AG10803 (cell line): ENCODE measurements around the gene HSF5.
"Not testable (repeated sequence)": the region's sequence is repeated elsewhere in the genome, so short reads cannot be mapped to it uniquely, and the experiment has no call there.

Source experiments
- DNase-seq: peaks from one replicate; pipeline ENCODE4 v3.0.0; 2010; ENCODE audit warnings: low read depth
- H3K4me3 ChIP-seq: 2 replicates; pipeline ENCODE4 v1.5.1; 2011; ENCODE audit warnings: mild to moderate bottlenecking, low read length, control low read depth
- TF ChIP-seq, protein P1 (sequence below): conservative IDR thresholded peaks from 2 replicates; pipeline ENCODE4 v1.5.1; 2011; ENCODE audit warnings: mild to moderate bottlenecking, low read length, control low read depth, inconsistent platforms

Gene HSF5

DNA sequence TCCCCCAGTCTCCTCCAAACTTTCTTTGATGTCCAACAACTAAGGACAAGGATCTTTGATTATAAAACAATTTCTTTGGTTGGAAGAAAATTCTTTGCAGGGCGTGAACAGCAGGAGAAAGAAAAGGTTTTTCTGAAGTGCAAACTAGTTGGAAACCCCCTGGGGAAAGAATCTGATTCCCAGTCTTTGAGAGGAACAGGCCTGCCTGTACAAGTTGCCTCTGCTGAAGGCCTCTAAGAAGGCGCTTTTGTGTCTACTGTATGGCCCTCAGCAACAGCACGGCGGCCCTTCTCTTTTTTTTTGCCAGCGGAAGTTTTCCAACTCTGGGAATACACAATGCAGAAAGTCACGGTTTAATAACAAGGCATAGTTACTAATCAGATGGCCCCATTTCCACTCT, 84.9 kb downstream of the HSF5 start:
- H3K4me3 ChIP-seq, result no peak overlapping the region
- TF ChIP-seq, protein P1, sequence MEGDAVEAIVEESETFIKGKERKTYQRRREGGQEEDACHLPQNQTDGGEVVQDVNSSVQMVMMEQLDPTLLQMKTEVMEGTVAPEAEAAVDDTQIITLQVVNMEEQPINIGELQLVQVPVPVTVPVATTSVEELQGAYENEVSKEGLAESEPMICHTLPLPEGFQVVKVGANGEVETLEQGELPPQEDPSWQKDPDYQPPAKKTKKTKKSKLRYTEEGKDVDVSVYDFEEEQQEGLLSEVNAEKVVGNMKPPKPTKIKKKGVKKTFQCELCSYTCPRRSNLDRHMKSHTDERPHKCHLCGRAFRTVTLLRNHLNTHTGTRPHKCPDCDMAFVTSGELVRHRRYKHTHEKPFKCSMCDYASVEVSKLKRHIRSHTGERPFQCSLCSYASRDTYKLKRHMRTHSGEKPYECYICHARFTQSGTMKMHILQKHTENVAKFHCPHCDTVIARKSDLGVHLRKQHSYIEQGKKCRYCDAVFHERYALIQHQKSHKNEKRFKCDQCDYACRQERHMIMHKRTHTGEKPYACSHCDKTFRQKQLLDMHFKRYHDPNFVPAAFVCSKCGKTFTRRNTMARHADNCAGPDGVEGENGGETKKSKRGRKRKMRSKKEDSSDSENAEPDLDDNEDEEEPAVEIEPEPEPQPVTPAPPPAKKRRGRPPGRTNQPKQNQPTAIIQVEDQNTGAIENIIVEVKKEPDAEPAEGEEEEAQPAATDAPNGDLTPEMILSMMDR, result no peak

DNA sequence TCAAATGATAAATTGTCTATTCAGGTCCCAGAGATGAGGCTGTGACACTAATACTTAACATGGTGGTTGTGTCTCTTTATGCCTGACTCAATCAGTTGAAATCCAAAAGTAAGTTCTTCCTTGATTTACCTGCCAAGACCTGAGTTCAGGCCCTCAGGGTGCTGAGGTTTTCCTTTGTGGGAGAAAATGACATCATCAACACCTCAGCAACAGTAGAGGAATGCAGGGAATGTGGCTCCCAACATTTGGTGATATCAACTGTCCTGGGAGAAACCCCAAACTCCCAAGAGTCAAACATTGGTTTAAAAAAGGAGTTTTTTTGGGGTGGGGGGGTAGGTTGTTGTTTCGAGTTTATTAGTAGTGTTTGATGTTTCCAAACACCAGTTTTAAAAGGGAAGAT, 85.5 kb downstream of the HSF5 start:
- no peak overlapping the region for H3K4me3 ChIP-seq

More for the DNA sequence above, 84.9 kb downstream of the HSF5 start:
- no peak for DNase-seq

GRCh38 chr17:58402047-58402446, 86.2 kb downstream of the HSF5 start:
- H3K4me3 ChIP-seq, result no peak overlapping the region
- DNase-seq, result peak; percentile 54
- TF ChIP-seq, protein P1, result no peak

More for the DNA sequence above, 85.5 kb downstream of the HSF5 start:
- TF ChIP-seq, protein P1, result no peak
- DNase-seq, result peak; percentile 40

DNA sequence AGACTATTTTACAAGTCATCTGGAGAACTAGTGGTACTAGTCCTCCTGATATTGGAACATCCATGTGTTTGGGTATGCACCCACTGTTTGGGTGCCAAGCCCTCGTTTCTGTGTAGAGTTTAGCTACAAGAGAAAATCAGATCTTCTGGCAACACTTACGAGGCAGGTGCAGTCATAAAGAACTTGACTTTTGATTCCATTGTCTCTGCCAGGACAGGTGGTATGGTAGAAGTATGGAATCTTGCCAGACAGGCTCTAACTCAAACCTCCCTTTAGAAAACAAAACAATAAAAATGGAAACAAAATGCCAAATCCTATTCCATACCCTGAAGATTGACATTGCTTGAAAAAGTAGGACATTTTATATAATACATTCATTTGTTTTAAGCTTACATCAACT, 86.9 kb downstream of the HSF5 start:
- H3K4me3 ChIP-seq, result no peak overlapping the region
- TF ChIP-seq, protein P1, result no peak
- DNase-seq, result no peak

DNA sequence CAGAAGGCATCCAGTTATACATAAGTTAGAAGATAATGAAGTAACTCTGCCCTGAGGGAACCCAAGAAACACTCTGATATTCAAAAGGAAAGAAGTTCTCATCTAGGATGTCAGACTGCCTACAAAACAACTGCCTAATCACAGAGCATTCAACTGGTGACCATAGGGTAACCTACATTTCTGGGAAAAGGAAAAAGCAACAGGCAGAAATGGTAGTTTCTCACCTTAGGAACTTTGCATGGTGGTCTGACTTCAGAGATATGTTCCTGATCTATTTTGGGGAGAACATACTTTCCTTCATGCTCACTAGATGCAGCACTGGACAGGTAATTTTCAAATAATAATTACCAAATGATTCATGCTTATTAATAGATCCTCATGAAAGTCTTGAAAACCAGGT, 87.4 kb downstream of the HSF5 start:
- H3K4me3 ChIP-seq, result no peak overlapping the region
- DNase-seq, result no peak
- TF ChIP-seq, protein P1, result no peak

DNA sequence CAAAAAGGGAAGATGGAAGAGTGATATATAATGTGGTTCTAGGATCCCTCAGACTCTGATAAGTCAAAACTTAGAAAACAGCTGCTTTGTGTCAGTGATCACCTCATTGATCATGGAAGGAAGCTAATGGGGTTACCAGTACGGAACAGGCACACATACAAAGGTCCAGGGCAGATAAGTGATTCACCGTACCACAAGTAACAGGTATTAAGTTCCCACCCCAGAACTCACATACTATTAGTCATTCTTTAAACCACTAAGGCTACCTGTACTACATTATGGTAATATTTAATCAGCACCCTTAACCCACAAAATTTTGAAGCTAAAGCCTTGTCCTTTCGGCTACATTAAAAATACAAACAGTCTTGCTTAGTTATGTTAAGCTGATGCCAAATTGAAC, 88.2 kb downstream of the HSF5 start:
- DNase-seq, result no peak
- TF ChIP-seq, protein P1, result no peak
- H3K4me3 ChIP-seq, result no peak overlapping the region

DNA sequence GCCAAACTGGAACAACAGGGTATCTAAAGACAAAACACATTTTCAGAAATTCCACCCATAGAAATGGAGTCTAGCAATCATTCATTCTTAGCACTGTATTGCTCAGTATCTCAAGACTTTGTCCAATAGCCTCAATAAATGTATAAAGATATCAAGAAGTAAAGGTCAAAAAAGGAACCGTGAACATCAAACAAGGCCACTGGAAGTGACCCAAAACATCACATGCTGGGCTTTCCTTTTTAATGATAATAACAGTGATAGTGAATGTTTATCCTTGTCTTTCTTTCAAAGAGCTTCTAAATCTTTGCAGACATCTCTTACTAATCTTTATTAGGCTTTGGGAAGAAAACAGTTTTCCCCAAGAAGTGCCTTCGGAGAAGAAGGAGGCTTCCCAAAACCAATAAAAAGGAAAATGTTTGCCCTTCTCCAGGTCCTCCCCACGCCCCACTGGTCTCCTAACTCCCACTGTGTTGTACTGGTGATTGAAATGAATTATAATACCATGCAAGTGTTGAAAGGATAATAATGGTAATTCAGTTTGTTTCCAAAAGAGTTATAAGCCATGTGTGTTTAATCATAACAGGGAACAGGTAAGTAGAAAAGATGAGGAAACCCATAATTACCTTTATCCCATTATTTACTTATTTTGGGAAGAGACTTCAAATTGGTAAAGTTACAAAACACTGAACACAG, 89.5 kb downstream of the HSF5 start:
- no peak for DNase-seq
- TF ChIP-seq, protein P1, result no peak
- no peak overlapping the region for H3K4me3 ChIP-seq

GRCh38 chr17:58397421-58397820, 90.8 kb downstream of the HSF5 start:
- H3K4me3 ChIP-seq, DNase-seq: not testable (repeated sequence)
